ENCODE results near the gene SNCB. TPM values are rescaled to one million over a fixed set of nuclear protein-coding genes. Genes with fewer than 3 reads are reported as not detected.

Gene SNCB
- polyA plus RNA-seq, 1 of the 3 experiments (the other 2 are of a cell fraction), result 0.33 TPM

- H3K79me2 ChIP-seq (ENCODE audit: insufficient read depth), result no peaks in the 10 kb centered on the region
- ChIA-PET POLR2A (no interaction called here), CTCF (interaction anchor here (1.2 to 4.1 kb wide), 5 partner anchors 8 to 156 kb away, joined by 3 to 25 read pairs (median 6); no protein-coding TSS in a partner anchor)
- TF ChIP-seq GATA2 (CRISPR knock-in tag; IDR thresholded peaks at IDR 0.05), result no peak
- TF ChIP-seq TEAD4 (IDR thresholded peaks at IDR 0.05; ENCODE audit: borderline replicate concordance, insufficient read depth), result no peak
- no peak for TF ChIP-seq RFX5 (IDR thresholded peaks at IDR 0.05; ENCODE audit: low read length)
- TF ChIP-seq EP300 (IDR thresholded peaks at IDR 0.05; ENCODE audit: borderline replicate concordance in 1 of 2, low read depth in 1 of 2, low read length in 1 of 2), result no peak
- no peak for TF ChIP-seq JUND (IDR thresholded peaks at IDR 0.05)
- no peak for DNase-seq
- no peaks in the 10 kb centered on the region for H3K9me2 ChIP-seq
- H3K9me3 ChIP-seq, result no peaks in the 10 kb centered on the region
- no peak overlapping the region for H3K9ac ChIP-seq
- no peaks in the 10 kb centered on the region for H4K20me1 ChIP-seq (ENCODE audit: insufficient read depth)
- H3K4me3 ChIP-seq (ENCODE audit: low read depth in 2 of 2, low read length in 1 of 2), result no peak overlapping the region
- no peaks in the 10 kb centered on the region for H3K4me1 ChIP-seq (ENCODE audit: control insufficient read depth in 1 of 2, insufficient read depth in 2 of 2, low read depth in 1 of 2, low read length in 1 of 2)
- peaks cover 12% of the 10 kb centered on the region; the same call in 1 of the 2 replicates for H3K27me3 ChIP-seq (ENCODE audit: insufficient read depth)
- H3F3A ChIP-seq (replicated peaks; ENCODE audit: insufficient read depth), result no peaks in the 10 kb centered on the region
- no peak overlapping the region for H3K27ac ChIP-seq (ENCODE audit: low read depth in 2 of 2, low read length in 1 of 2)
- no peak overlapping the region for H3K4me2 ChIP-seq
- H2AFZ ChIP-seq (ENCODE audit: low read depth), result no peak overlapping the region
- WGBS (ENCODE audit: low lambda C conversion rate), result 66% methylated on average over 8 of the region's 8 CpGs
- H3K36me3 ChIP-seq (replicated peaks in 1 of 2; ENCODE audit: control insufficient read depth in 1 of 2, insufficient read depth in 2 of 2, low read length in 1 of 2), result no peaks in the 10 kb centered on the region
Observed at GRCh38 chr5:176670449-176670848, 40.1 kb upstream of the SNCB start.

GRCh38 chr5:176667637-176668036 lies 37.3 kb upstream of the SNCB start:
- no peaks in the 10 kb centered on the region for H3K36me3 ChIP-seq (replicated peaks in 1 of 2; ENCODE audit: control insufficient read depth in 1 of 2, insufficient read depth in 2 of 2, low read length in 1 of 2)
- 55% methylated on average over 7 of the region's 7 CpGs for WGBS (ENCODE audit: low lambda C conversion rate)
- ChIA-PET POLR2A (no interaction called here), CTCF (interaction anchor here (0.8 to 1.4 kb wide), 3 partner anchors 33 to 404 kb away, joined by 3 to 5 read pairs (median 4); no protein-coding TSS in a partner anchor)
- no peak for DNase-seq
- H4K20me1 ChIP-seq (ENCODE audit: insufficient read depth), result no peaks in the 10 kb centered on the region
- no peaks in the 10 kb centered on the region for H3K9me3 ChIP-seq
- H3K9ac ChIP-seq, result no peak overlapping the region
- H3K4me3 ChIP-seq (ENCODE audit: low read depth in 2 of 2, low read length in 1 of 2), result no peak overlapping the region
- TF ChIP-seq PBX3 (IDR thresholded peaks at IDR 0.05) (no peak), IRF3 (IDR thresholded peaks at IDR 0.05; ENCODE audit: low read depth, low read length) (no peak), RCOR1 (IDR thresholded peaks at IDR 0.05; ENCODE audit: low read length) (no peak), SMC3 (IDR thresholded peaks at IDR 0.05; ENCODE audit: low read depth, low read length) (no peak), FOSL2 (IDR thresholded peaks at IDR 0.05; ENCODE audit: borderline replicate concordance, low read depth) (no peak), TAF1 (IDR thresholded peaks at IDR 0.05; ENCODE audit: borderline replicate concordance, low read depth, low read length) (no peak), NFIC (IDR thresholded peaks at IDR 0.05; ENCODE audit: borderline replicate concordance) (no peak), USF1 (IDR thresholded peaks at IDR 0.05; ENCODE audit: borderline replicate concordance, low read depth) (no peak), CTCF (IDR thresholded peaks at IDR 0.05) (no peak)
- no peaks in the 10 kb centered on the region for H3F3A ChIP-seq (replicated peaks; ENCODE audit: insufficient read depth)
- H3K4me1 ChIP-seq (ENCODE audit: control insufficient read depth in 1 of 2, insufficient read depth in 2 of 2, low read depth in 1 of 2, low read length in 1 of 2), result peaks cover 0 to 10% of the 10 kb centered on the region in 2 experiments; a peak in 1 of 4 replicates
- H2AFZ ChIP-seq (ENCODE audit: low read depth), result no peak overlapping the region
- no peak overlapping the region for H3K27ac ChIP-seq (ENCODE audit: low read depth in 2 of 2, low read length in 1 of 2)
- no peaks in the 10 kb centered on the region for H3K9me2 ChIP-seq
- peaks cover 12% of the 10 kb centered on the region; the same call in 1 of the 2 replicates for H3K27me3 ChIP-seq (ENCODE audit: insufficient read depth)
- no peaks in the 10 kb centered on the region for H3K79me2 ChIP-seq (ENCODE audit: insufficient read depth)
- no peak overlapping the region for H3K4me2 ChIP-seq
